ENCODE measurements around the gene CAPNS1.

The CAPNS1 gene

DNA sequence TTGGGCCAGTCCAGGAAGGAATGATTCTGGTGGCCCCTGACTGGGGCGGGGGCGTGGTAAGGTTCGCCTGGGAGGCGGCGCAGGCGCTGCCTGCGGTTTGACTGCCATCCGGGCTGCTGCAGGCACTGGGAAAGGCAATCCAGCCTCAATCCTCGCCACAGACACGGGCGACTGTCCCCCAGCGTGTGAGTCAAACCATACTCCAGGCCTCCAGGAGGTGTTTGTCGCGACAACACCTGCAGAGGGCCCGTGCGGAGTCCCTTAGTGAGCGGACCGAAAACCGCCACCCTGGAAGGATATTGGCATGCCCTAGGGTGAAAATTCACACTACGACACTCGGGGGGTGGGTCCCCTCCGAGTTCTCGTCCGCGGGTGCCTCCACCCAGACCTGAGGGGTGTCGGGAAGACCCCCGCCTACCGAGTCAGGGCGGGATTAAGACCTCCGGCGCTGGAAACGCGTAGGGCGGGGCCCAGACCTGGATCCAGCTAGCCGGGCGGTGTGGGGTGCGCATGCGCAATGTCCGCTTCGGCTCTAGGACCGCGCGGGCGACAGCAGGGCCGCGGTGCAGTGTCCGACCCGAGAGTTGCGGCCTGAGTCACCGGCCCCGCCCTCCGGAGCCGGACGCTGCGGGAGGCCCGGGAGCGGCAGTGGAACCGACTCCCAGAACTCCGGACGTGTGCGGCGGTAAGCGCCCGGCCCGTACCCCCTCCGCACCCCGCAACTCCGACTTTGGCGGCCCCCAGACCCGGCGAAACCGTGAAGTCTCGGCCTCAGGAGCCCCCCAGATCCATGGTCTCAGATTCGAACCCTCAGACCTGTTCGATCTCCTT, at the start of gene CAPNS1:
Gene CAPNS1, plus strand, starts transcription at position 594 of the 831 bp plus-strand sequence. CDS start 946 bp downstream, outside the sequence.
- peaks cover 3% of the 10 kb centered on the region; the same call in 1 of the 2 replicates for H4K20me1 ChIP-seq (ENCODE audit: control insufficient read depth, insufficient read depth, low read depth, low read length)
- peak within 1 kb of the TSS; percentile 85 for H3K4me2 ChIP-seq (ENCODE audit: low read length)
- TF ChIP-seq EZH2phosphoT487 (IDR thresholded peaks at IDR 0.05; ENCODE audit: borderline replicate concordance, low read length) (no peak), CTCF (IDR thresholded peaks at IDR 0.05; ENCODE audit: low read depth, low read length, poor library complexity, severe bottlenecking) (no peak)
- H3K9me3 ChIP-seq (ENCODE audit: control insufficient read depth, insufficient read depth, low read length), result no peaks in the 10 kb centered on the region
- H3F3A ChIP-seq (ENCODE audit: control insufficient read depth, insufficient read depth), result no peaks in the 10 kb centered on the region
- peaks cover 21% of the 10 kb centered on the region for H3K36me3 ChIP-seq (ENCODE audit: control insufficient read depth, low read length)
- no peaks in the 10 kb centered on the region for H3K9me2 ChIP-seq (replicated peaks; ENCODE audit: control insufficient read depth, low read length)
- peak within 1 kb of the TSS; percentile 67 for H3K27ac ChIP-seq (ENCODE audit: low read depth, low read length)
- H3K4me1 ChIP-seq (ENCODE audit: control insufficient read depth, low read length), result peaks cover 11% of the 10 kb centered on the region
- H3K4me3 ChIP-seq (ENCODE audit: low read length), result peak within 1 kb of the TSS; percentile 84
- no peaks in the 10 kb centered on the region for H3K27me3 ChIP-seq (ENCODE audit: control insufficient read depth, low read length)
- H3K79me2 ChIP-seq (ENCODE audit: control insufficient read depth, low read length), result peaks cover 22% of the 10 kb centered on the region

GRCh38 chr19:36090910-36091695, 48.8 kb upstream of the CAPNS1 start:
- no peaks in the 10 kb centered on the region for H3K9me3 ChIP-seq (ENCODE audit: control insufficient read depth, insufficient read depth, low read length)
- TF ChIP-seq EZH2phosphoT487 (IDR thresholded peaks at IDR 0.05; ENCODE audit: borderline replicate concordance, low read length) (no peak), CTCF (IDR thresholded peaks at IDR 0.05; ENCODE audit: low read depth, low read length, poor library complexity, severe bottlenecking) (no peak)
- H3K36me3 ChIP-seq (ENCODE audit: control insufficient read depth, low read length), result peaks cover 76% of the 10 kb centered on the region
- H3K27me3 ChIP-seq (ENCODE audit: control insufficient read depth, low read length), result no peaks in the 10 kb centered on the region
- H3K4me1 ChIP-seq (ENCODE audit: control insufficient read depth, low read length), result no peaks in the 10 kb centered on the region
- H3K27ac ChIP-seq (ENCODE audit: low read depth, low read length), result no peak overlapping the region
- H3K79me2 ChIP-seq (ENCODE audit: control insufficient read depth, low read length), result no peaks in the 10 kb centered on the region
- no peak overlapping the region for H3K4me3 ChIP-seq (ENCODE audit: low read length)
- no peak overlapping the region for H3K4me2 ChIP-seq (ENCODE audit: low read length)
- H3K9me2 ChIP-seq (replicated peaks; ENCODE audit: control insufficient read depth, low read length), result no peaks in the 10 kb centered on the region
- no peaks in the 10 kb centered on the region for H4K20me1 ChIP-seq (ENCODE audit: control insufficient read depth, insufficient read depth, low read depth, low read length)
- H3F3A ChIP-seq (ENCODE audit: control insufficient read depth, insufficient read depth), result no peaks in the 10 kb centered on the region

GRCh38 chr19:36092566-36092965, 47.3 kb upstream of the CAPNS1 start:
- Histone ChIP-seq H3F3A (ENCODE audit: control insufficient read depth, insufficient read depth) (no peaks in the 10 kb centered on the region), H3K9me2 (replicated peaks; ENCODE audit: control insufficient read depth, low read length) (no peaks in the 10 kb centered on the region), H4K20me1 (ENCODE audit: control insufficient read depth, insufficient read depth, low read depth, low read length) (no peaks in the 10 kb centered on the region), H3K4me2 (ENCODE audit: low read length) (no peak overlapping the region), H3K4me3 (ENCODE audit: low read length) (no peak overlapping the region), H3K9me3 (ENCODE audit: control insufficient read depth, insufficient read depth, low read length) (no peaks in the 10 kb centered on the region), H3K36me3 (ENCODE audit: control insufficient read depth, low read length) (peaks cover 77% of the 10 kb centered on the region), H3K4me1 (ENCODE audit: control insufficient read depth, low read length) (no peaks in the 10 kb centered on the region), H3K27ac (ENCODE audit: low read depth, low read length) (no peak overlapping the region), H3K79me2 (ENCODE audit: control insufficient read depth, low read length) (no peaks in the 10 kb centered on the region), H3K27me3 (ENCODE audit: control insufficient read depth, low read length) (no peaks in the 10 kb centered on the region)
- TF ChIP-seq CTCF (IDR thresholded peaks at IDR 0.05; ENCODE audit: low read depth, low read length, poor library complexity, severe bottlenecking), result no peak

Data from DOHH2 (cell line).